HUES48 (cell line): ENCODE measurements around the gene WASHC2C.
"Not testable (repeated sequence)": the region's sequence is repeated elsewhere in the genome, so short reads cannot be mapped to it uniquely, and the experiment has no call there.

Source experiments
- H3K27ac ChIP-seq: one replicate; pipeline ENCODE4 v1.7.0; 2013; ENCODE audit warnings: low read depth, low read length, inconsistent platforms
- H3K27me3 ChIP-seq: 2 replicates; pipeline ENCODE4 v1.6.1; 2013; ENCODE audit warnings: mild to moderate bottlenecking, low read length; ENCODE audit not compliant: control insufficient read depth, insufficient read depth
- H3K36me3 ChIP-seq: 2 replicates; pipeline ENCODE4 v1.6.1; 2013; ENCODE audit warnings: low read length; ENCODE audit not compliant: control insufficient read depth, insufficient read depth
- H3K4me1 ChIP-seq: 2 replicates; pipeline ENCODE4 v1.6.1; 2013; ENCODE audit warnings: mild to moderate bottlenecking, low read length; ENCODE audit not compliant: control insufficient read depth, insufficient read depth
- H3K4me3 ChIP-seq: 2 replicates; pipeline ENCODE4 v1.5.1; 2013; ENCODE audit warnings: mild to moderate bottlenecking, low read depth, low read length
- H3K9ac ChIP-seq: 2 replicates; pipeline ENCODE4 v1.6.1; 2013; ENCODE audit warnings: mild to moderate bottlenecking, low read depth, low read length, moderate library complexity
- H3K9me3 ChIP-seq: 2 replicates; pipeline ENCODE4 v1.6.1; 2013; ENCODE audit warnings: low read length; ENCODE audit not compliant: control insufficient read depth, insufficient read depth

WASHC2C gene

GRCh38 chr10:45734867-45735266, 7.8 kb downstream of the WASHC2C start:
- H3K27ac ChIP-seq, H3K9me3 ChIP-seq, H3K4me3 ChIP-seq, H3K36me3 ChIP-seq, H3K27me3 ChIP-seq, H3K9ac ChIP-seq, H3K4me1 ChIP-seq: not testable (repeated sequence)

- not testable (repeated sequence) for H3K27me3 ChIP-seq, H3K4me1 ChIP-seq, H3K4me3 ChIP-seq, H3K9ac ChIP-seq, H3K36me3 ChIP-seq, H3K9me3 ChIP-seq, H3K27ac ChIP-seq
These were observed 14.5 kb downstream of the WASHC2C start for GRCh38 chr10:45741559-45741958.

GRCh38 chr10:45742014-45742413, 14.9 kb downstream of the WASHC2C start:
- H3K4me3 ChIP-seq, H3K9ac ChIP-seq, H3K9me3 ChIP-seq, H3K27ac ChIP-seq, H3K4me1 ChIP-seq, H3K36me3 ChIP-seq, H3K27me3 ChIP-seq: not testable (repeated sequence)

GRCh38 chr10:45751141-45751540, 24.1 kb downstream of the WASHC2C start:
- not testable (repeated sequence) for H3K36me3 ChIP-seq, H3K4me1 ChIP-seq, H3K4me3 ChIP-seq, H3K27ac ChIP-seq, H3K27me3 ChIP-seq, H3K9me3 ChIP-seq, H3K9ac ChIP-seq

- not testable (repeated sequence) for H3K4me1 ChIP-seq, H3K27ac ChIP-seq, H3K4me3 ChIP-seq, H3K36me3 ChIP-seq, H3K27me3 ChIP-seq, H3K9ac ChIP-seq, H3K9me3 ChIP-seq
These were observed 25.1 kb downstream of the WASHC2C start for GRCh38 chr10:45752210-45752609.

GRCh38 chr10:45753979-45754495, 27.0 kb downstream of the WASHC2C start:
- H3K9ac ChIP-seq, H3K27me3 ChIP-seq, H3K9me3 ChIP-seq, H3K27ac ChIP-seq, H3K4me3 ChIP-seq, H3K36me3 ChIP-seq, H3K4me1 ChIP-seq: not testable (repeated sequence)

GRCh38 chr10:45755083-45755482, 28.0 kb downstream of the WASHC2C start:
- not testable (repeated sequence) for H3K27ac ChIP-seq, H3K4me1 ChIP-seq, H3K36me3 ChIP-seq, H3K9ac ChIP-seq, H3K4me3 ChIP-seq, H3K27me3 ChIP-seq, H3K9me3 ChIP-seq

GRCh38 chr10:45756065-45756464, 29.0 kb downstream of the WASHC2C start:
- H3K27me3 ChIP-seq, H3K4me3 ChIP-seq, H3K27ac ChIP-seq, H3K9ac ChIP-seq, H3K9me3 ChIP-seq, H3K36me3 ChIP-seq, H3K4me1 ChIP-seq: not testable (repeated sequence)

GRCh38 chr10:45757661-45758396, 30.8 kb downstream of the WASHC2C start:
- H3K36me3 ChIP-seq, H3K4me3 ChIP-seq, H3K4me1 ChIP-seq, H3K27me3 ChIP-seq, H3K9ac ChIP-seq, H3K9me3 ChIP-seq, H3K27ac ChIP-seq: not testable (repeated sequence)

GRCh38 chr10:45761622-45762021, 34.6 kb downstream of the WASHC2C start:
- not testable (repeated sequence) for H3K27ac ChIP-seq, H3K27me3 ChIP-seq, H3K4me1 ChIP-seq, H3K9ac ChIP-seq, H3K4me3 ChIP-seq, H3K9me3 ChIP-seq, H3K36me3 ChIP-seq

GRCh38 chr10:45763037-45763436, 36.0 kb downstream of the WASHC2C start:
- not testable (repeated sequence) for H3K9me3 ChIP-seq, H3K27me3 ChIP-seq, H3K36me3 ChIP-seq, H3K9ac ChIP-seq, H3K4me3 ChIP-seq, H3K4me1 ChIP-seq, H3K27ac ChIP-seq

- not testable (repeated sequence) for H3K9ac ChIP-seq, H3K4me1 ChIP-seq, H3K36me3 ChIP-seq, H3K4me3 ChIP-seq, H3K9me3 ChIP-seq, H3K27me3 ChIP-seq, H3K27ac ChIP-seq
These were observed 41.3 kb downstream of the WASHC2C start for GRCh38 chr10:45768334-45768733.
